HG03520 (cell line): Measurements from ENCODE around the gene SMYD4.
"Not testable (repeated sequence)": the region's sequence is repeated elsewhere in the genome, so short reads cannot be mapped to it uniquely, and the experiment has no call there.

Source experiments
- ATAC-seq: cut with Tn5 transposase; IDR thresholded peaks from one replicate; pipeline ENCODE4 v1.9.1; 2021; ENCODE audit warnings: mild to moderate bottlenecking, moderate library complexity; ENCODE audit not compliant: unreplicated experiment

SMYD4 gene

DNA sequence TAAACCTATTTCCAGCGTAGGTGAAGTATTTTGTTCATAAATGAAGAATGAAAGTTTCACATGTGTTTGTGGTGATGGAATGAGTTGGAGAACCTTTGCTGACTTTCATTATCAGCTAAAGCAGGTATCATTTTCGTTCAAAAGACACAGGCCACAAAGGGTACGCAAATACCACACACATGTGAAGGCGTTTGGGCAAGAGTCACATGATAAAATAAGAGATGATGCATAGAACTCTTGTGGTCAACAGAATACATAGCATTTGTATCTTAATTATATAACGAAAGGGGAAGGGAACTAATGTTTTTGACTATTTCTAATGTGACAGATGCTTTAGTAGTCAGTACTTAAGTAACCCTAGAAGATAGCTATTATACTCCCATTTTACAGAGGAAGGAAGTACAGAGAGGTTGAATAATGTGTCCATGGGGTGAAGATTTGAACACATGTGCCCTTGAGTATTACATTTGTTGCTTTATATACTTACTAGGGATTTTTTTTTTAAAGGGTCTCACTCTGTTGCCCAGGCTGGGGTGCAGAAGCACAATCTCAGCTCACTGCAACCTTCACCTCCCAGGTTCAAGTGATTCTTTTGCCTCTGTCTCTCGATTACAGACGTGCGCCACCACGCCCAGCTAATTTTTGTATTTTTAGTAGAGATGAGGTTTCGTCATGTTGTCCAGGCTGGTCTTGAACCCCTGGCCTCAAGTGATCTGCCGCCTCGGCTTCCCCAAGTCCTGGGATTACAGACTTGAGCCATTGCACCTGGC lies 4.9 kb upstream of the SMYD4 start:
- ATAC-seq, result peak; percentile 47

DNA sequence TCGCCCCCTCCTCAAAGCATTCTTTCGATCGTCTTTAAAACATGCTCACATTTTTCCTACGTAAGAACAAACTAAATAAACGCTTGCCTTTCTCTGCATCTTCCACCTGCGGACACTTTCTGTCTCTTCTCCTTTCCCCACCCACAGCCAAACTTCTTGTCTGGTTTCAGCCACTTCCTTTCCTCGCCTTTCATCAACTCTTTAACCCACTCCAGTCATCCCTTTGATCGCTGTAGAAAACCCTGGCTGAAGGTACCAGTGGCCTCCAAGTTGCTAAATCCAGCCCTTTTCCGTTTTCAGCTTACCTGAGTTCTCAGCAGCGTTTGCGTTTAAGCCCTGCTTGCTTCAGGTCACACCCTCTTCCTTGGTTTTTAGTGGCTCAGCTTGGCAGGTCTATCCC lies 586 bp upstream of the SMYD4 start:
- ATAC-seq, result no peak

DNA sequence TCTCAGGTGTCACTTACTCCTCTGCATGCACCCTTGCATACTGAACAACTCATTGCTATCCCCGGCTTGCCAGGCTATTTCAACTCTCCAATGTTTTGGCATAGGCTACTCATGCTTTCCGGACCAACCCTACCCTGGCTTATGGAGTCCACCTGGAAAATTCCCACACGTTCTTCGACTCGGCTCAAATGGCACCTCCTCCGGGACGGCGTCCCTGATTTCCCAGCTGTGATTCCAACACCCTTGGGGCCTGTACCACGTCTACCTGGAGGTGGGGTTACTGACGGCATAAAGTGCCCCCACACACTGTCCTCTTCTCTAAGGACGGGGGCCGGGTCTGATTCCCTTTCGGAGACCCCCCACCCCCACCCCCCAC lies 498 bp downstream of the SMYD4 start:
- no peak for ATAC-seq

DNA sequence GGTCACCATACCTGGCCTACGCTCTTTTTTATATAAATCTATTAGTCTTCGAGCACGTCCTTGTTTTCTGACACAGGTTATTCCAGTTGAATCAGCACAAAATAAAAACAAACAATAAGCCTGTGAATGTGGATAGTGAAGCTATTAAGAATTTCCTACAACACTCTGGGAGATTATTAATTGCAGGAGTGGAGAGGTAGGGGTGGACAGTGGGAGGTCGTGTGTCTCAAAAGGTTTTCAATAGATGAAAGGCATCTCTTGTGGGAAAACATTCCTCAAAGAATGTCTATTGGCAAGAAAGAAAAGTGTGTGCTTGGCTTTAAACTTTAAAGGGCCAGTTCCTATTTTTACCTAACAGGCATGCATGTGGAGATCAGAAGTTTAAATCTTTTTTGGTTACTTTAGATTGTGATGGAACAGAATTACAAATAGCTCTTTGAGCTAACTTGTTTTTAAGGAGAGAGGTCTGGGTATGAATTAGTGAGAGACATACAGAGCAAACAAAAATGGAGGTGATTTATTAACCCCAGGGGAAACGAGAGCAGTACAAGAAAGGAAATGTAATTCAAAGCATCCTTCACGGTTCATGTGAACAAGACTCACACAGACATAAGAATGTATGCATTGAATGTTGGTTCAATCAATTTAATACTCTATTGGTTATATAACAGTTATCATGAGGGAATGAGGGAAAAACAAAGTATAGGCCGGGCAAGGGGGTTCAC lies 9.0 kb downstream of the SMYD4 start:
- ATAC-seq, result no peak

DNA sequence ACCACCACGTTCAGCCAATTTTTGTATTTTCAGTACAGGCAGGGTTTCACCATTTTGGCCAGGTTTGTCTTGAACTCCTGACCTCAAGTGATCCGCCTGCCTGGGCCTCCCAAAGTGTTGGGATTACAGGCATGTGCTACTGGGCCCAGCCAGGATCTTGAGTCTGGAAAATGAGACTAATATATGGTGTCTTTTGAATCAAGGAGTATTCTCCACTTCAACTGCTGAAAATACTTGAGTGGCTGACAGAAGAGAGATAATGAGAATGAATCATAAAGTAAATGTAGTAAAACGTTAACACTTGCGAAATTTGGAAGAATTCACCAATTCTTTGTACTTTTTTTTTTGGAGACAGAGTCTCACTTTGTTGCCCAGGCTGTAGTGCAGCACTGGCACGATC lies 16.6 kb downstream of the SMYD4 start:
- ATAC-seq, result no peak

DNA sequence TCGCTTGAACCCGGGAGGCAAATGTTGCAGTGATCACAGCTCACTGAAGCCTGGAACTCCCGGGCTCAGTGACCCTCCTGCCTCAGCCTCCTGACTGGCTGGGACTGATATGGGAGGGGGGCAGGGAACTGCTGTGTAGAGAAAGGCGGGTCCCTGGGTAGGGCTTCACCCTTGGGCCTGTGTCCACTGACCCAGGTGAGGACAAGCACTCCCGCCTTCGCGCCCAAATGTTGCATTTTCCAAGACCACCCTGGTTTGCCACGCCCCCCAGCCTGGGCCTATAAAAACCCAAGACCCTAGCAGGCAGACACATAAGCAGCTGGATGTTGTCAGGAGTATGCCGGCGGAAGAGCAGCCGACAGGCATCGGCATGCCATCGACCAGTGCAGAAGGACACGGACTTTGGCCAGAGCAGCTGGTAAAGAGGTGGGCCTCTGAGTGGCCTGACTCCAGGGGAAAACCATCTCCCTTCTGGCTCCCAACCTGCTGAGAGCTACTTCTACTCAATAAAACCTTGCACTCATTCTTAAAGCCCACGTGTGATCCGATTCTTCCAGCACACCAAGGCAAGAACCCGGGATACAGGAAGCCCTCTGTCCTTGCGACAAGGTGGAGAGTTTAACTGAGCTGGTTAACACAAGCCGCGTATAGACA lies 19.1 kb downstream of the SMYD4 start:
- ATAC-seq, result no peak

DNA sequence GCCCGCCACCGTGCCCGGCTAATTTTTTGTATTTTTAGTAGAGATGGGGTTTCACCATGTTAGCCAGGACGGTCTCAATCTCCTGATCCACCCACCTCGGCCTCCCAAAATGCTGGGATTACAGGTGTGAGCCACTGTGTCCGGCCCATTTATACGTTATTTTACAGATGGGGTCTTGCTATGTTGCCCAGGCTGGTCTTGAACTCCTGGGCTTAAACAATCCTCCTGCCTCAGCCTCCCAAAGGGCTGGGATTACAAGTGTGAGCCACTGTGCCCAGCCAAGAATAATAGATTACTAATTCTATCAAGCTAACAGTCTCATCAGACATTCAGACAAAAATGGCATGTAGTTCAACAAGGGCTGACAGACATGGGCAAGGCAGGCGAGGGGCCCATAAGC lies 19.9 kb downstream of the SMYD4 start:
- not testable (repeated sequence) for ATAC-seq

DNA sequence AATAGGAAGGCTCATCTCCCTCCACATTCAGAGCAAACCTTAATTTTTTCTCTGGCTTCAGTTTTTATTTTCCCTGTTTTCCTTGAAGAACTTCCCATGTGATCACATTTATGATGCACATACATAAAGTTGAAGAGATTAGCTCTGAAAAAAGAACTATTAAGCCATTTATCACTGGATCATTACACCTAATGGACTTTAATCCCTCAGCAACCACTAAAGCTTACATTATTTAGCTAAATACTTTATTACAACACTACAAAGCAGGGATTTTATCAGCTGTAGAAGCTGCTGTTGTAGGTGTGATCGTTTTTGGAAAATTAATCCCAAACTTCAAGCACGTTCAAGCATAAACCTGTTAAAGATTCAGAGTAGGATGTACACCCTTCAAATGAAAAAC lies 21.1 kb downstream of the SMYD4 start:
- no peak for ATAC-seq

DNA sequence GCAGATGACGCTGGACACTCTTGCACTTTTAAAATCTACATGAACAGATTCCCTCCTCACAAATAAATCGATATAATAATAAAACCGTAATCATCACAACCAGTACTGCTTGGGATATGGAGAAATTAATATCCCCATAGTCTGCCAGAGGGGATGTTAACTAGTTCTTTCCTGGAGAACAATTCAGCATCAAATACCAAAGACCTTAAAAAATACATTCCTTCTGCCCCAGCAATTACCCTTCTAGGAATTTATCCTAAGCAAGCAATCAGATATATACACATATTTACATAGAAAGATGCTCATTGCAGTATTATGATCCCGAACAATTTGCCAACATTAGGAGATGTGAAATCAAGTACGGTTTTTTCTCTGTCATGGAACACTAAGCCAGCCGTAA lies 21.8 kb downstream of the SMYD4 start:
- ATAC-seq, result no peak

DNA sequence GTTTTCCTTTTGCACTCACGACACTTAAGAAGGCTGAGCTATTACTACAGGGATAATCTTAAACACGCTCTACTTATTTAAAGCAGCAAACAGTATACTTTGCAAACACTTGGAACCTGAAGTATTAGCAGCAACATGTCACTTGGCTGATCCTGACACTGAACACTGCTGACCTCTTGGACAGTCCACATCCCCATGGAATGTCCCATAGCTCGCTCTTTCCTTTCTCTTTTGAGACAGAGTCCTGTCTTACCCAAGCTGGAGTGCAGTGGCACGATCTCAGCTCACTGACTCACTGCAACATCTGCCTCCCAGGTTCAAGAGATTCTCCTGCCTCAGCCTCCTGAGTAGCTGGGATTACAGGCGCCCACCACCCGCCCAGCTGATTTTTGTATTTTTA lies 26.4 kb downstream of the SMYD4 start:
- no peak for ATAC-seq

DNA sequence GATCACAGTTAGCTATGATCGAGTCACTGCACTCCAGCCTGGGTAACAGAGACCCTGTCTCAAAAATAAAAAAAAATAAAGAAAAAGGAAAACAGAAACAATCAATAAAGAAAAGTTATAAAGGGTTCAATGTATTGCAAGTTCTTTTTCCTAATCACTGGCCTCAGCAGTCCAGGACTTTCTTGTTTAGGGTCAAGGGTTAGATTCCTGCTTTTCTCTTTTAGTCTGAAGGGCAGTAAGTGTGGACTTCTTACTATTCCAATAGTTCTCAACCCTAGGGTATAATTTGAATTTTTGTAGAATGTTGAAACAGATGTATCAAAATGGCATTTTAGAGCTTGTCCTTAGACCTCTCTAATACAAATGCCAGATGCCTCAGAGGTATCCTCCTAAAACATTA lies 27.3 kb downstream of the SMYD4 start:
- ATAC-seq, result no peak

DNA sequence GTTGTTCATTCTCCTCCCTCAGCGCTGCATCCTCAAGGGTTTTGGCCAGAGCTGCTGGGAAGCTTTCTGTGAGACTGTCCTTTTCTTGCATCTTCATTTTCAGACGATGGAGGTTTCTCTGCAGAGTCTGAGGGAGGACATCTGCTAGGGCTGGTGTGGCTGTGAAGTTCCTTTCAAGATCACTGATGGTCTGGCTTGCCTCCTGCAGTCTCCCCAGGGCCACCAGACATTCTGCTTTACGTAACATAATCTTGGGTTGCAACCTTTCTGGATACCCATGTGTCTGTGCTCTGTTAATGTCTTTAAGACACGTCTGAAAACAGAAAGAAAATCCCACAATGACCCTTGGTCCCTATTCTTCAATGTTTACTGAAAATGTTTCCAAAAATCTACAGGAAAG lies 29.0 kb downstream of the SMYD4 start:
- no peak for ATAC-seq

DNA sequence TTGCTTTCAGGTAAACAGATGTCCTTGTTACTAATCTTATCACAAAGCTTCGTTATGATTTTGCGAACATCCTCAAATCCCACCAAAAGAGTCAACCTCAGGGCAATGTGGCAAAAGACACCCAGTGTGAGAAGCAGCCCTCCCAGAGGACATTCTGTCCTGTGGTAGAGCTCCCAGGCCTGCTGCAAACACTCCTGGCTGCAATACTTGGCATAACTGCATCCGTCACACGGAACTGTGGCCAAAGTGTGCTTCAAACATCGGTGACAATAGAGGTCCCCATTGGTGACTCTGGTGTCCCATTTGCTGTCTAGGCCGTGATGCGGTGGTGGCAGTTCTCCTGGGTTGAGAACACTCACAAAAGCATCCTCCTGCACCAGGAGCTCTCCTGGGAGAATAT lies 29.5 kb downstream of the SMYD4 start:
- no peak for ATAC-seq

DNA sequence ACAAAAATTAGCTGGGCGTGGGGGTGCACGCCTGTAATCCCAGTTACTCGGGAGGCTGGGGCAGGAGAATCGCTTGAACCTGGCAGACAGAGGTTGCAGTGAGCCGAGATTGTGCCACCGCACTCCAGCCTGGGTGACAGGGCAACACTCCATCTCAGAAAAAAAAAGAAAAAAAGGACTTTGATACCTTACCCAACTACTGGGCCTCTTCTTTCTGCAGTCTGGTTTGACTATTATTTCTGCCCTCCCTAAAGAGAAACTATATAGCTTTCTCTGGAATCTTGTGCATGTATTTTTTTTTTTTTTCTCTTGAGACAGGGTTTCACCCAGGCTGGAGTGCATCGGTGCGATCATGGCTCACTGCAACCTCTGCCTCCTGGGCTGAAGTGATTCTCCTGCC lies 31.9 kb downstream of the SMYD4 start:
- not testable (repeated sequence) for ATAC-seq

DNA sequence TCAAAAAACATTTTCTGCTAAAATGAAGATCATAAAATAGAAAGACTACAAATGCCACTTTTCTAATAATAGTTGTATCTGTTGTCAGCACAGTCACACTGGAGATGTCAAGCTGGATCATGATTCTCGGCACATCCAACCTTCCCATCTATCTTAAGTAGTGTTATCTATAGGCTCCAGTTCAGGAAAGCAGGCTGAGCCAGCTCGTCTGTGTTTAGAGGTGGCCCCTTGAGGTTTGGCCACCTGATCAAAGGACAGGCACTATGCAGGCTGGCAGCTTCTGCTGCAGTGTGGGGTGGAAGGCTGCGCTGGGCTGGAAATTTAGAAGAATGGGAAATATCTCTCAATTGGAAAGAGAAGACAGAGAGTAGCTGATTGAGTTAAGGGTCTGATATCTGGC lies 32.4 kb downstream of the SMYD4 start:
- ATAC-seq, result no peak

DNA sequence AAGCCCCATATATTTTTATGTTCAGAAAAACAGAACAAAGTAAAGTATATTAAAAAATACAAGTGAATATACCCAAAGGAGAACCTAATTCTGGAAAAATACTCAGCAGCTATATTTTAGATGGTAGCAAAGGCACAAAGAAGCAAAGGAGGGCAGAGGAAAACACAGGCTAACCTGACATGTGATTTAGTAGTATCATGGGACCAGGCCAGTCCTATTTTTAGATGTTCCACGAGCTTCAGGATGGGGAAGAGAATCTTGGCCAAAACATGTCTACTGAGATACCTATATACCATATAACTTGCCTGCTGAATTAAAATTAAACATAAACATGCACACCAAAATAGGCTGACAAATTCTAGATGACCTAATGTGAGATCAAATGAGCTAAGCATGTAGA lies 32.9 kb downstream of the SMYD4 start:
- no peak for ATAC-seq

DNA sequence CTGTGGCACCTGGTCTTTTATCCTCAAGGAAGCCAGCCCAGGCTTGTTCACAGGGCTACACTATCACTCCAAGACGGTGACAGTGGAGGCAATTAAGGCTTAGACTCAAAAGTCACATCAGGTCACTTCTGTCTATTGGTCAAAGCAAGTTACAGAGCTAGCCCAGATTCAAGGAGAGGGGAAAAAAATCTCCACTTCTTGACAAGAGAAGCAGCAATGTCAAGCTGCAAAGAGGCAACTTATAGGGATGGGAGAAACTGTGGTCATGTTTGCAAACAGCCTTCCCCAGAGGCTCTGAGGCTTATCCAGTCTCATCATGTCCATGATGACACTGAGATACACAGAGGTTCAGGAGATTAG lies 36.3 kb downstream of the SMYD4 start:
- no peak for ATAC-seq

DNA sequence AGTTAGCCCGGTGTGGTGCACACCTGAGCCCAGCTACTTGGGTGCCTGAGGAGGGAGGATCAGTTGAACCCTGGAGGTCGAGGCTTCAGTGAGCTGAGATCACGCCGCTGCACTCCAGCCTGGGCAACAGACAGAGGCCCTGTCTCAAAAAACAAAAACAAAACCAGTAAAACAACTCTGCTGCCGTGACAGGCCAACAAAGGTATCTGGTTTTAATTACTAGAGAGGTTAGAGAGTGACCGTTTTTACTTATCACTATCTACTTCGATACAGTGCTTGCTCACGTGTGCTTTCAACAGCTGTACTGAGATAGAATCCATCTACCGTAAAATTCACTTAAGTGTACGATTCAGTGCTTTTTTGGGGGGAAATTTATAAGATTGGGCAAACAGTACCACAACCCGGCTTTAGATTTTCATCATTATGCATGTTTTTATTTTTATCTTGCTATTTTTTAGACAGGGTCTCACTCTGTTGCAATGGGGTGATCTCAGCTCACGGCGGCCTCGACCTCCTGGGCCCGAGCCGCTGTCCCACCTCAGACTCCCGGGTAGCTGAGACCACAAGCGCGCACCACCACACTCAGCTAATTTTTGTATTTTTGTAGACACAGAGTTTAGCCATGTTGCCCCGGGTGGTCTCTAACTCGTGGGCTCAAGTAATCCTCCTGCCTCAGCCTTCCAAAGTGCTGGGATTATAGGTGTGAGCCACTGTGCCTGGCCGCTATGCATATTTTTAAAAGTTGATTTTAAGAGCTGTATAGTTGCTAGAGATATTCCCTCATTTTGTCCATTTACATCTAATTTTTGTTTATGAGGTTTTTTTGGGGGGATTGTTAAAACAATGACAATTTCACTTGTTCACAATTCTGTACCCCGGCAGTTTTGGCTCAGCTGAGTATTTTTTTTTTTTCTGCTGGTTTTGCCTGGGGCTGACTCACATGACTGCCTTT lies 36.9 kb downstream of the SMYD4 start:
- no peak for ATAC-seq

DNA sequence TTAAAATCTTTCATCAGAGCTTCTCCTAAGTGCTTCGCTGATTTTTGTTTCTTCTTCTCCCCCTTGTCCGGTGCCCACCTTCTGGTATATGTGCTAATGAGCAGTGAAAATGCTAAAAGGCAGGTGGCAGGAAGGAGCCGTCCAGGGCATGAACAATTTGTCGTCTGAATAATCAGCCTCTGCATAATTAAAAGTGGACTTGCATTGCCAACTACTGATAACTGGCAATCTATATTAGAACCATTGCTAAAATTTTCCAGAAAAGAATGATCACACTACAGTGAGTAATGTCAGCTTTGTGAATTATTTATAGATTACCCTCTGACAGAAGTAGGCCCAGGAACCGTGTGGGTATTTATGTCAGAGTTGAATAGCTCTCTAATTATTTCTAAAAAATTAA lies 39.8 kb downstream of the SMYD4 start:
- no peak for ATAC-seq

DNA sequence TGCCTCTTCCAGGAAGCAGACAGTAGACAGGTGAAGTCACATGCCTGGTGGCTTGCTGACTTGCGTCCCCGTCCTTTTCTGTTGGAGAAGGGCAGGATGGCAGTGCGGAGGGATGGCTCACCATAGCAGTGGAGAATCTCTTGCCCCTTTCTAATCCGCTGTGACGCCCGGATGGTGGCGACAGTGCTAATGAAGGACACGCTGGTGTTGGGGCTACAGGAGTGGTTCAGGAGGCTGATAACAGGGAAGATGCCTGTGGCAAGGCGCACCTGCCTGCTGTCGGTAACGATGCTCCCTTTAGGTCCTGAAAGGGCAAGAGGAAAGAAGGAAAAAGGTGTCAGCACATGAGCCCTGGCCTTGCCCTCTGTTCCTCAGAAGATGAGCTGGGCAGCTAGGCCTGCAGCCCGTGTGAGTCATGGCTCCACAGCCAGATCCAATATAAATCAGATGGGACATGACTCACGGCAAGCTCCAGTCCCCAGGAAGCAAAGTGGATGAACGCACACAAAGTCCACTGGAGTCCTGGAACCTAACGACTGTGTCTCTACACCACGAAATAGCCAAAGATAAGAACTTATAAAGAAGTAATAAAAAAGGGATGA lies 42.3 kb downstream of the SMYD4 start:
- ATAC-seq, result no peak

DNA sequence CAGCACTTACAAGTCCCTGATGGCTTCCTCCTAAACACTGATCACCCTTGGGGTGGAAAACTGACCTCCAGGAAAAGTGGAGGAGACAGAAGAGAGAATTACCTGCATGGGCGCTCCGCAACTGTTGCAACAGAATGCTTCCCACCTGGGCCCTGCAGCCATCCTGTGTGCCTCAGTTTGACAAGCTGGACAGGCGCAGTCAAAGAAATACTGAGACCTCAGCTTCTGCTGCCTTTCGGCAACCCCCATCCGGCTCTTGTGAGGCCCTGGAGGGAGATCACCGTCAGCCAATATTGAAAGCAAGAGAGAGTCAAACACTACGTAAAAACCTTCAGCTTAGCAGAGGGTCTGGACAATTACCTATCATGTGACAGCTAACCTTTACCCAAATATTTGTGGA lies 43.0 kb downstream of the SMYD4 start:
- ATAC-seq, result no peak
